ENCODE results near the gene IRX4.

Gene IRX4

GRCh38 chr5:1834022-1834551, 48.6 kb downstream of the IRX4 start:
- DNase-seq = no peak

- no peak for DNase-seq
These were observed 49.3 kb downstream of the IRX4 start for GRCh38 chr5:1833264-1834021.

- DNase-seq = no peak
These were observed 50.0 kb downstream of the IRX4 start for GRCh38 chr5:1832511-1833250.

DNA sequence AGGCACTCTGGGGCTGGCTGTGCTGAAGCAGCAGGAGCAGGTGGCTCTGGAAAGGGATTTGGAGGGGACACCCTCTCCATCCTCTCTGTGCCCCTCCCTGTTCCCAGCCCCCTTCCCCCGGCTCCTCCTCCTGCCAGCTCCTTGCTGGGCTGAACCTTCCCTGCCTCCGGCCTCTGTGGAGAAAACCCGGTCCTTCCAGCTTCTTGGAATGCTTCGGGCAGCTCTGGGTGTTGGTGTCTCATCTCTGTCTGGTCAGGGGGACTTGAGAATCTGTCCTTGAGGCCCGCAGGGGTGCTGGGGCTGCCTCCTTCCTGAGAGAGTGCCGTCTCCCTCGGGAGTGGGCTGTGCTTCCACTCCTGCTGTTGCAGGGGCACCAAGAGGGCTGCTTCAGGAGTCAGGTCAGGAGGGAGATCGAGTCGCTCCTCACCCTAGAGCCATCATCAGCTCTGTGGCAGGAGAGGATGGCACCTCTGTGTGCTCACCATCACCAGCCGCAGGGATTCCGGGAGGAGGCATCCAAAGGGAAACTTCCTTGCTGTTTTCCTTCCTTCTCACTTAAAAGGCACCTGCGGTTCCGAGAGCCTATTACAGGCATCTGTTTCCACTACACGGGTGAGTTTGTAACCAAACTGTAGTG, 50.9 kb downstream of the IRX4 start:
- no peak for DNase-seq

DNA sequence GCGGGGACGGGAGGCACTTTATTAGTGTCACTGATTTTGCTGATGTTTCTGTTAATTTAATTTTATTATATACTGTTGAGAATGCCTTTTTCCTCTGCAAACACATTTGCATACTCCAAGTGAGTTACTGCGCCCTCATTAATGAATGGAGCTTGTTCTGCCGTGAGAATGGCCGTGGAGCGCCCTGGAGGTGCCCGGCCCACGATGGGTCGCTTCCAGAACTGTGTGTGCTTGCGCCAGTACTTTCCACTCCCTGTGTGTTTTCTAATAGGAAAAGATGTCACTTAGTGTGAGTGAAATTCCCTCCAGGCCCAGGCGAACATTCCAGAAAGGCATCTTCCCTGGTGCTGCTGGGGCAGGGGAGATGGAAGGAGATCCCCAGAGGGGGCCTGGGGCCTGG, 51.5 kb downstream of the IRX4 start:
- DNase-seq = no peak

DNA sequence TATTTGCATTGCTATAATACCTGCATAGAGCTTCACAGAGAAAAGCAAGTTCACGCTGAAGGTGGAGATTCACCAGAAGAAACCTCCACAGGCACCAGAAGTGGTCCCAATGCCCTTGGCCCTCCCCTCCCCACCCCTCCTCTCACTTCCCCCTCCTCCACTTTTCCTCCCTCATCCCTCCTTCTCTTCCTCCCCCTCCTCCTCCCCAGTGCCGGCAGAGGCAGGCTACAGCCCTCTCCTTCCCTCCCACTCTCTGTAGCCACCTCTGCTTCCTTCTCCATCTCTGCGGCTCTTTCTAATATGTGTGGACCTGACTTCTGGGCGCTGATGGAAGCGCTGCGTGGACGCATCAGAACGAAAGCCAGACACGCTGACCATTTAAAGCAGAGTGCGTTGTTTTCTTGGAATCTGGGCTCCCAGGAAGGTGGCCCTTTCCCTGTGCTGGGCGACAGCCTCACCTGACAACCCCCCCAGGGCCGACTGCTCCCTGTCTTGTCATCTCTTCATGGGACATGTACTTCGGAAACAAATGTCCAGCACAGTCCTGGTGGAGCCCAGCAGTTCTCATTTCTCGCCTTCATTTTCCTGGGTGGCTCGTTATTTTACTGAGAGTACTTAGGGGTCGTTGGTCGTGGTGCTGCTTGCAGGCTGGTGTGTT, 52.0 kb downstream of the IRX4 start:
- DNase-seq = no peak

DNA sequence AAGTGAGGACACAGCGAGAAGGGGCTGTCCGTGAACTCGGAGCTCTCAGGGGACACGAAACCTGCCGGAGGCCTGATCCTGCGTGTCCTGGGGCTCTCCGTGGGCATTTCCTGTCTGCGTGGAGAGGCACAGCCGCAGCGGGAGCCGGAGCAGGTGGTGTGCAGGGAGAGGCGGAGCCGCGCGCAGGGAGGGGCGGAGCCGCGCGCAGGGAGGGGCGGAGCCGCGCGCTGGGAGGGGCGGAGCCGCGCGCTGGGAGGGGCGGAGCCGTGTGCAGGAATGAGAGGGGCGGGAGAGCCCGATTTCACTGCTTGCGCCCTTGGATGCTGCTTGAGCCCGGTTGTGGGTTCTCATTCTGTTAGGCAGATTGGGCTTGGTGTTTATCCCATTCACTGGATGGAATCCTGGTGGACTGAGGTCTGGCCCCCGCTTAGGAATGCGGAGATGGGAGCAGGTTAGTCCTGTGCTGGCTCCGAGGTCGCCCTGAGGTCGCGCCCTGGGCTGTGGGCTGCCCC, 54.8 kb downstream of the IRX4 start:
- DNase-seq = no peak

Measured in GDM1 (cell line).